ENCODE data around the gene RANBP1. TPM values are rescaled to one million over a fixed set of nuclear protein-coding genes. Genes with fewer than 3 reads are reported as not detected.

RANBP1 gene
- total and polyA plus RNA-seq, 2 of the 13 experiments (the other 11 are each of a cell fraction or from before 2014, with no cell fraction given), result 181 to 492 TPM

- Histone ChIP-seq H3K9me3 (ENCODE audit: low read length) (no peaks in the 10 kb centered on the region), H3K36me3 (replicated peaks in 1 of 2; ENCODE audit: control insufficient read depth in 1 of 2, insufficient read depth in 2 of 2, low read length in 2 of 2) (peaks cover 73 to 96% of the 10 kb centered on the region in 2 experiments), H3K27me3 (ENCODE audit: control insufficient read depth in 1 of 2, insufficient read depth in 2 of 2, low read length in 2 of 2) (no peaks in the 10 kb centered on the region), H3K4me3 (replicated peaks in 1 of 3; ENCODE audit: insufficient read depth in 1 of 3, low read depth in 2 of 3, low read length in 3 of 3) (no peak overlapping the region), H3K79me2 (ENCODE audit: insufficient read depth, low read length) (peaks cover 18% of the 10 kb centered on the region), H4K20me1 (ENCODE audit: insufficient read depth, low read length) (no peaks in the 10 kb centered on the region), H3K4me2 (ENCODE audit: low read depth, low read length) (no peak overlapping the region), H2AFZ (ENCODE audit: low read length) (no peak overlapping the region), H3K4me1 (ENCODE audit: insufficient read depth, low read length) (peaks cover 5% of the 10 kb centered on the region), H3K9ac (ENCODE audit: insufficient read depth, low read depth, low read length) (no peak overlapping the region), H3K27ac (ENCODE audit: extremely low read length, insufficient read depth, low read length) (no peak overlapping the region)
- ChIA-PET POLR2A (interaction anchor here (1.4 kb wide), 1 partner anchor 9 kb away, joined by 5 read pairs; no protein-coding TSS in a partner anchor), CTCF (ENCODE audit: low intra/inter-chr PET ratio, low total read pairs) (no interaction called here)
- FAIRE-seq (no peak), DNase-seq (ENCODE audit: low spot score) (no peak), ATAC-seq (no peak)
- BruUV-seq (replicated peaks), result no TSS peak
- WGBS (ENCODE audit: low lambda C conversion rate), result 96% methylated on average over 11 of the region's 11 CpGs
- in situ Hi-C loops (cut with HindIII; ENCODE audit: extremely low pct_ligation_motif_present, low pct_unique_long_range_greater_than_20kb), result no loop called here
- intact Hi-C loops (cut with micrococcal nuclease; ENCODE audit: unreplicated experiment), result no loop called here
- TF ChIP-seq ZNF674 (CRISPR knock-in tag; IDR thresholded peaks at IDR 0.05; ENCODE audit: low read depth) (no peak), MTF1 (CRISPR knock-in tag; IDR thresholded peaks at IDR 0.05) (no peak), HNF1A (IDR thresholded peaks at IDR 0.05; ENCODE audit: low read depth) (no peak), HNF1A (CRISPR knock-in tag; IDR thresholded peaks at IDR 0.05; ENCODE audit: borderline replicate concordance) (no peak), KDM1A (CRISPR knock-in tag; IDR thresholded peaks at IDR 0.05) (no peak), ZNF337 (CRISPR knock-in tag; IDR thresholded peaks at IDR 0.05; ENCODE audit: borderline replicate concordance, low read depth) (no peak), JUN (CRISPR knock-in tag; IDR thresholded peaks at IDR 0.05) (no peak), TOPORS (CRISPR knock-in tag; IDR thresholded peaks at IDR 0.05) (no peak), PCBP1 (IDR thresholded peaks at IDR 0.05; ENCODE audit: borderline replicate concordance, low read depth, low read length) (no peak)
These were observed 25.8 kb upstream of the RANBP1 start for GRCh38 chr22:20089977-20090729.
